HG03064 (cell line): ENCODE results near the gene MYO3B.
"Not testable (repeated sequence)": the region's sequence is repeated elsewhere in the genome, so short reads cannot be mapped to it uniquely, and the experiment has no call there.

Experiments used
- ATAC-seq: cut with Tn5 transposase; IDR thresholded peaks from one replicate; pipeline ENCODE4 v1.9.1; 2021; ENCODE audit warnings: low read depth; ENCODE audit not compliant: unreplicated experiment

Gene MYO3B

DNA sequence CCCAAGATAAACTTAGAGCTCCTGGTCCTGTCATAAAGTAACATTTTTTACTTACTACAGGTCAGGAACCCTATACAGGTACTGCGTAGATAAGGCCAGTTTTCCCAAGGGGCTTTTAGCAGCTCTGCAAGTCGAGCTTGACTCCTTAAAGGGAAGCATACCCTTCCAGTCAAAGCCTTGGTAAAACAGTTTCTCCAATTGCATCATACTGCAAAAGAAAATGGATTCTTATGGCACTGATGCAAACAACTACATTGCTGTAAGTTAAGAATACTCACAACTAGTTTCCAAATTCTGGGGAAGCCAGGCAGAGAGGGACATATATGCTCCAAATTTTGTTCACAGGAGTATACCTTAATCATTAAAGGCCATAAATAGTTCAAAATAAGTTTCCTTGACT is 31.0 kb downstream of the MYO3B start:
- ATAC-seq = no peak

DNA sequence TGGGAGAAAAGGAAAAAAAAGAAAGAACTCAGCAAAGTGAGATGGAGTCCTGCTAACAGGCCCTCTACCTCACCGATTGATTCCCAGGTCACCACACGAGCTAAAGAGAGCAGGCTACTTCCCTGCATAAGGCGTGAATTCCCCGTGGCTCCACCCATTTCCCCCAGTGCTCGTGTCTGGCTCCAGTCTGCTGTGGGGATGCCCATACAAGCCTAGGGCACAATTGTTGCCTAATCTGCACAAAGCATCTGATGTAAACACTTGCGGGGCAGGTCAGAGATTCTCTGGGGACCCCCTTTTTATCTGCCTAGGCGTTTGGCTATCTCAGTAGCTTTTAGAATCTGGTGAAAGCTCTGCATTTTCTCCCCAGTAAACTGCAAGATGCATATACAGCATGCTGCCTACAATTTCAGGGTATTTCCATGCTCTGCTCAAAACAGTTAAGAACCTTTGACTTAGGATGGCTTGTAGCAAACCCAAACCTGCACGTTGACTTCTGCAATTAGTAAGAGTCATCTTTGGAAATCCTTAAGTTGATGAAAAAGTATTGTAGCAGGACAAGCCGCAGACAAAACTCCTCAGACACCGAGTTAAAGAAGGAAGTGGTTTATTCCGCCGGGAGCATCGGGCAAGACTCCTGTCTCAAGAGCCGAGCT is 34.8 kb downstream of the MYO3B start:
- no peak for ATAC-seq

DNA sequence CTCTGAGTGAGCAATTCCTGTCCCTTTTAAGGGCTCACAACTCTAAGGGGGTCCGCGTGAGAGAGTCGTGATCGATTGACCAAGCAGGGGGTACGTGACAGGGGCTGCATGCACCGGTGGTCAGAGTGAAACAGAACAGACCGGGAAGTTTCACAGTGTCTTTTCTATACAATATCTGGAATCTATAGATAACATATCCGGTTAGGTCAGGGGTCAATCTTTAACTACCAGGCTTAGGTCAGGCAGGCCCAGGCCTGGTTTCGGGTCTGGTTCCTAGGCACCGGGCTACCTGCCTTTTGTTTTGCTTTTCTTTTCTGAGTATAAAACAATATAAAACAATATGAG is 35.3 kb downstream of the MYO3B start:
- not testable (repeated sequence) for ATAC-seq

DNA sequence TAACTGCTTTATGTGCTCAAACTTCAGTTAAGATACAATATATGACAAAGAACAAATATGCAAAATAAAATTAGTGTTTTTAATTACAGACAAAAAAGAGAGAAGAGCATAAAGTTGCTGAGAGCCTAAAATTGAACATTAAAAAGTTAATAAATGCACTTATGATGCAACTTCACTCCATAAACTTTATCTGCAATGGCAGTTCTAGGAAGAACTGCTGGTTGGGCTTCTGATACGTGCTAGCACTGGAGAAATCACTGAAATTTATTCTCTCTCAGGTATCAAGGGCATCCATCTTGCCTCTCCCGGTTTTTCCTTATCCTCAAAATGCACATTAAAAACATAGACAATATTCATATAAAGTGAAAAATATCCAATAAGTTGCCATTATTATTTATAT is 35.7 kb downstream of the MYO3B start:
- no peak for ATAC-seq

DNA sequence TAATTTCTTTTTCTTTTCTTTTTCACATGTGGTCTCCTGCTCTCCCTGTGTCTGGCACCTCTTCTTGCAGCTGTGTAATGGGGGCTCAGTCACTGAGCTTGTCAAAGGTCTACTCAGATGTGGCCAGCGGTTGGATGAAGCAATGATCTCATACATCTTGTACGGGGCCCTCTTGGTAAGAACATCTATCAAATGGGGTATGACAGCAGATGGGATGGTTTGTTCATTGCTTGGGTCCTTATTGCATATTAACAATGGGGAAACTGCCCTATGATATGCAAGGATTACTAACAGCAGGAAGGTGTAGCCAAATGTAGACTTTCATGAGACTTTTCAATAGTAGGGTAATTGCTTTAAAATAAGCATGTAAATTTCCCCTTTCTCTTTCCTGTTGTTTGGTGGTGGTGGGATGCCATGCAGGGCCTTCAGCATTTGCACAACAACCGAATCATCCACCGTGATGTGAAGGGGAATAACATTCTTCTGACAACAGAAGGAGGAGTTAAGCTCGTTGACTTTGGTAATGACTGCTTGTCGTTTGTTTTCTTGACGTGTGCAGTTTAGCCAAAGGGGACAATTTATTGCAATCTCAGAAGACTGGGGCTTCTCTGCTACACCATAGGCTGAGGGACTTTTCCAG is 36.5 kb downstream of the MYO3B start:
- ATAC-seq = no peak

DNA sequence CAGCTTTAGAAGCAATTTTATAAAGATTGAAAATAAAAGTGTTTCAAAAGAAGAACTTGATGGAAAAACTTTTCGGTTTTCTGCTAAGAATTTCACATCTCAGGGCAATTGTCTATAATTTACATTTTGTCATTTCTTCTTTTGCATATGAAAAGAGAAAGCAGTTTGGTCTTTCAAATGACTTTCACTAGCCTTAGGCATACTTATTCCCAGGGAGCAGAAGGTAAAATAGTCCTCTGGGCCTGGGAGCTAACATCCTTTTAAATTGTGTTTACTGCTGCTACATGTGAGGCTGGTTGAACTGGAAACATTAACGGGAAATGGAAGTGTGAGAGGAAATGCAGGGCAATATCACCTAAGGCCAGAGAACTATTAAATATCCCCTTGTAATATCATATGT is 37.1 kb downstream of the MYO3B start:
- ATAC-seq = no peak

DNA sequence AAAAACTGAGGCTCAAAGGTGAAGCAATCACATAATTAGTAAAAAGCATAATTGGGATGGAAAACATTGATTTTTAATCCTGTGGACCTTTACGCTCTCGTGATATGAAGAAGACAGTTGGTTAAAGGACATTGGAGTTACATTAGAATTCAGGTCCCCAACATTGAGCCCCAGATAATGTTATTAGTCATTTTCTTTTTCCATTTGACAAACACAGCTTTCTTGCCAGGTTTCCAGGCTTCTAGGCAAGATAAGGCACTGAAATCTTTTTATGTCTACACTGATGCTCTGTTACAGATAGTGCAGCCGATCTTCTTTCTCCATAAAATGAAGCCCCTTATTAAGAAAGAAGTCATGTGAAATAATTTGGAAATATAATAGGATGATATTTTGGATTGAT is 38.5 kb downstream of the MYO3B start:
- ATAC-seq = no peak

DNA sequence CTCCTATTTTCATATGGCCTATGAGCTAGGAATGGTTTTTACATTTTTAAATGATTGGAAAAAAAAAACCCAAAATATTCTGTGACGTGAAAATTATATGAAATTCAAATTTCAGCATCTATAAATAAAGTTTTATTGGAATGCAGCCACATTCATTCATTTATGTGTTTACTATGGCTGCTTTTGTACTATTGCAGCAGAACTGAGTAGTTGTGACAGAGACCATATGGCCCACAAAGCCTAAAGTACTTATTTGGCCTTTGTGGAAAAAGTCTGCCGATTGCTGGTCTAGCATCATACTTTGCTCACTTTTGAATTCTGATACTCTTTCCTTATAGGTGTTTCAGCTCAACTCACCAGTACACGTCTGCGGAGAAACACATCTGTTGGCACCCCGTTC is 39.0 kb downstream of the MYO3B start:
- ATAC-seq = no peak

DNA sequence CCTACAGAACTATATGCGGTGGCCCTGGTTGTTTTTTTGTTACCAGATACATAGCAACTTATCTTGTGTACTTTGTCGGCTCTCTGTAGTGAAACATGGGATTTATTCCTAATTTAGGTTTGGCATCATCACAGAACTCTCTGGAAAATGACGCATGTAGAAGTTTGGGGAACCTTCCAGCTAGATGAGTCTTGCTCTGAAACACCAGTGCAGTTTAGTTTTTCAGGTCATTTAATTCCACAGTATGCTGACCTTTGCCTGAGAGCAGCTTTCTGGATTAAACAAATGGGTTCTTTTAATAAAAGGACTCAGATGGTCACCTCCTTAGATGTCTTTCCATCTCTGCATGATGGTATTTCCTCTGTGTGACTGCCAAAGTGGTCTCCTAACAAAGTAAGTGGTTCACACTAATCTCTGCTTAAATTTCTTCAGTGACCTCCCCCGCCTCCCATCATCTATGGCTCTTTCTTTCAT is 39.9 kb downstream of the MYO3B start:
- ATAC-seq = no peak

DNA sequence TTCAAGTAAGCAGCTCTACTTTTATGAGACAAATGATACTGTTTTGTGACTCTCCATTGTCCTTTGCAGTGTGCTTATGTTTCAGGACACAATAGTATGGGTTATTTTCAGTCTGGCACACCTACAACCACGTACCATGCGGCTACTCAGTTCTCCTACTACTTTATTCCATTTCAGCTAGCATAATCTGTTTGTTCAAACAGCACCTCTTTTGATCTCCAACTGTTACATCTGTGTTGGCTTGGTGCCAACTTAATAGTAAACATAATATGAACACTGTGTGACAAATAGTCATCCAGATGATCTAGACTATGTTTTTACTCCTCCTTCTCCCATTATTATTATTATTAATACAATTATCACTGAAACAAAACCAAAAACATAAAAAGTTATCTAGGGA is 40.5 kb downstream of the MYO3B start:
- no peak for ATAC-seq

DNA sequence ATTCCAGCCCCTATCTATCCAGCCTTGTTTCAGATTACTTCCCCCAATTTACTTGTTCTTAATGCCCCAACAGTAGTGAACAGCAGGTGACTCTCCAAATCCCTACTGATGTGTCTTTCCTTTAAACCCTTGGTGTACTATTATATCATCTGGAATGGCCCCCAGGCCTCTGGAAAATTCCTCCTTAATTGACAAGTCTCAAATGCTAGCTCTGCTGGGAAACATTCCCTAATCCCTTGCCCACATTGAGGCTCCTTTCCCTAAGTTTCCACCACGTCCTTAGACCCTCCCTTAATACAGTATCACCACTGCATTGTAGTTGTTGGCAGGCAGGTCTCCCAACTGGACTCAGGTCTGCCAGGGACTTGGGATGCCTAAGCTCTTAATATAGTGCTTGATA is 41.0 kb downstream of the MYO3B start:
- ATAC-seq = no peak

DNA sequence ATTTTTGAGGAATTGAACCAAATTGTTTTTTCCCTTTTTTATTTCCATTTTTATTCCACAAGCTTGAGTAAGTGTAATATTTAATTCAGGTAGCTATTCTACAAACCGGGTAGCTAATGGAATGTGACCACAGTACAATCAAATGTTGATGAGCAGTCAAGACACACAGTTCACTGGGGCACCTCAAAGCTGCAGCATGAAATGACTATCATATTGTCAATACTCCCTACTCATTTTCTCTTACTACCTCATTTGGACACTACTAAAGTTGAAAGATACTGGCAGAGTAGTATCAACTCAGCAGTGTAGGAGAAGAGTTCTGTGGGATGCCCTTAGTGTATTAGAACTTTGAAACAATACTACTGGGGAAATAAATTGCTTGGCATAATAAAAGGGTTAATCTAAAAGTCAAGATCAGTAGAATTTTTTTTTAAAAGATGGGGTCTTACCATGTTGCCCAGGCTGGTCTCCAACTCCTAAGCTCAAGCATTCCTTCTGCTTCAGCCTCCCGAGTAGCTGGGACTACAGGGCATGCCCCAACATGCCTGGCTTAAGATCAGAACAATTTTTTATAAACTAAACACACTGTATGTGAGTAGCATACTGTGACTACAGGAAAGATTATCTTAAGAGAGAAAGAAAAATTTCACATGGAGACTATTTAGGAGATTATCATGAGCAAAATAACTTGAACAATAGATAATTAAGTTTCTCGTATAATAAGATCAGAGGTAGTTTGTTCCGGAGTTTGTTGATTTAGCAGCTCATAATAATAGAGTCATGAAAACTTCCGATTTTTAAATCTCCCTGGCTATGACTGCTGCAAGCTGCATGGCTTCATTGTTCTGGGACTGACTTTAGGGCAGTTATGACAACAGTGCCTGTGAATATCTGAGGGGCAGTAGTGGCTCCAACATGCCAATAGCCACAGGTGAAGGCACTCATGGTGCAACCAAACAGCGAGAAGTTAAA is 43.7 kb downstream of the MYO3B start:
- no peak for ATAC-seq

DNA sequence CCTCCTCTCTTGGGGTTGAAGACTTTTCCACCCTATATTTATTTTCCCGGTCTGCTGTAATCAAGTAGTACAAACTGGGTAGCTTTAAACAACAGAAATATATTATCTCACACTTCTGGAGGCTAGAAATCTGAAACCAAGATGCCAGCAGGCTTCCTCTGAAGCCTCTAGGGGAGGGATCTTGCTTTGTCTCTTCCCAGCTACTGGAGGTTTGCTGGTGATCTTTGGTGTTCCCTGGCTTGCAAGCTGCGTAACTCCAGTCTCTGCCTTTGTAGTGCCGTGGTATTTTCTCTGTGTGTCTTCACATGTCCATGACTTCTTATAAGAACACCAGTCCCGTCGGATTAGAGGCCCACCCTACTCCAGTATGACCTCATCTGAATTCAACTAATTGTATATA is 44.4 kb downstream of the MYO3B start:
- no peak for ATAC-seq

DNA sequence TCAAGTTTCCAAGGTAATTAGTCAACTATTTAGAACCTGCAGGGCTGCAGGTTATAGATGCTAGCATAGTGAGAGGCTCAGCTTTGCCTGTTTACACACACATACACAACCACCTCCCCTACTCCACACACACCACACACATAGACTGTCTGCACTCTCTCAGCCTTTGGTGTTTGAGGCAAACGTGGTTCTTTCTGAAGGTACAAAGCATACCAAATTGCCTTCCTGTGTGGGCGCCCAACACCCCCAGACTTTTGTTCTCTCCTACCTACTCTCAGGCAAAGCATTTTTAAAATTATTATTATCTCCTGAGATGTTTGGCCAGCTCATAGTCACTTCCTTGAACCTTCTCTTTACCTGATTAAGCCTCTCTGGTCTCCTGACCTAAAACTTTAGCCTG is 44.9 kb downstream of the MYO3B start:
- no peak for ATAC-seq

DNA sequence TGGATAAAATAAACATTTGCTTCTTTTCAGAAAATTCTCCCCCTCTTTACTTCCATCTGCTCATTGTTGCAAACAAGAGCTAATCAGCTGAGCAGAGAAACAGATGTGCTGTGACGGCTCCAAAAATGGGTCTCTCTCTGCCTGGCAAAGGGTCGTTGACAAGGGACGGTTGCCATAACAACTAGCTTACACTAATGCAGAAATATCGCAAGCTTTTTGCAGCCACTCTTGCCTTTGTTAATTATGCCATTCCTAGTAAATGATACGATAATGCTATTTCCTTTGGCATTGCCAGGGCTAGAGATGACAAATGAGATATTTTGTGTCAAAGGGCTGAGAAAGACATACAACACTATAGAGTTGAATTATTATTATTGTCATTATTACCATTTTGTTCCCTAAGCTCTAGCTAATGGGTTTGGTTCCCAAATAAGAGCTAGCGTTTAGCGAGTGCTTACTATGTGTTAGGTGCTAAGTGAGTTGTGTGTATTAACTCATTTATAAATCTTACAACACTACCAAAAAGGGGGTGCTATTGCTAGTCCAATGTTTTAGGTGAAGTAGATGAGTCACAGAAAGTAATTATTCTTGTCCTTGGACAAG is 46.8 kb downstream of the MYO3B start:
- no peak for ATAC-seq

DNA sequence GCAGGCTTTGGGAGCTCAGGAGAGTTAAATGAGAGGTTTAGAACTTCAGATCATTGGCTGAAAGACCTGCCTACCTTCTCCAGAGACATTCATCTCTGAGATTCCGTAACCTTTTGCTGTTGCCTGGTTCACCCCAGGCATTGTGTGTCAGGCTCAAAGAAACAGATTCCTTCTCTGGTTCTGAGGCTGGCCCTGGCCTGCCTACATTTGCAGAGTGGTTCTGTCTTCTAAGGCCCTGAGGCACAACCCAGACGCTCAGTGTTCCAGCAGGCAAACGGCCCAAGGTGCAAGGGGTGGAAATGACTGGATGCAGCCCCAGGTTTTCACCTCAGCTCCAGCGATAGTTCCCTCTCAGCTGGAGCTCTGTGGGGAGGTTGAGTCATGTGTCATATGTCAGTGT is 48.3 kb downstream of the MYO3B start:
- ATAC-seq = no peak

DNA sequence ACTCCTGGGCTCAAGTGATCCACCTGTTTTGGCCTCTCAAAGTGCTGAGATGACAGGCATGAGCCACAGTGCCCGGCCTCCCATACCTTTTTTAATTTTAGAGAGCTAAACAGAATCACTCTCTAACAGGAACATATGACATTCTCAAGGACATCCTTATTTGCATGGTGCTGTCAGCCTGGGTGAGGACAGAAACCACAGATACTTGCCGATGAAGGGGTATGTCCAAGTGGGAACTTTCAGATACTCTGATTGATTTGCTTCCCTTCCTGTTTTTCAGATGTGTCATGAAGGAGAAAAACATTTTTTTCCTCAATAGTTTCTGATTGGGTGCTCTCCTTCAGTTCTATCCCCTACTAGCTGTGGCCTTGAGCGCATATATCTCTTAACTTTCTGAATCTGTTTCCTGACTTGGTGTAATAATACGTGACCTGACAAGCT is 49.6 kb downstream of the MYO3B start:
- peak; percentile 72 for ATAC-seq

DNA sequence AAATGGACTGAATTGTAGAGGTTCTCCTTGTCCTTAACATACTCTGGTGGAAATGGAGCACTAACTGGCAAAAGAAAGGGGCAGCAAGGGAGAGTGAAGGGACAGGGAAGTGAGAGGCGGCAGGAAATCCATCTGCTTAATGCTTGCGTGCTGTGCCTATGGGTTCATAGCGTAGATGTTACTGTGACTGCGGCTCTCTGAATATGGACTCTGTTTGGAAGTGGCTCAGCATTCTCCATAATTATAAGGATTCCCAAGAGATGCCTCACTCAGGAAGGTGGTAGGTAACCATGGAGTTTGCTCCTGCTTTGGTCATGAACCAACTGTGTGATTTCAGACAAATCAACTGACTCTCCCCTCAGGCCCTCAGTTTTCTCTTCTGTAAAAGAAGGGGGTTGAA is 50.0 kb downstream of the MYO3B start:
- ATAC-seq = no peak

DNA sequence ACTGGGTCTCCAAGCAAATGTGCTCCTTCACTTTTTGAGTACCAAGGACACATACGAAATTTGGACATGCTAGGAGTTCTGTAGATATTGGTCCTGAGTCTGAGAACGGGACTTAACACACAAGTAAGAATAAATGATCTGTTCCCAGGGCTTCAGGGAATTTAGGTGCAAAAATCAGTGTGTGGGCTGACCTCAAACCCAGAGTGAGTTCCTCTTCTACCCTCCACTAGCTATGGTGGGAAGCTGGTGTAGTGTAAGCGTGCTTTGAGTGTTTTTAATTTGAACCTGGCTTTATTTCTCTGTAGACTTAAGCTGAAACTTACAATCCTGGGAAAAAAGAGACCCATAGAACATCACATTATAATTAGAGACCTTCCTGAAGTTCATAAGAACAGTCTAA is 50.5 kb downstream of the MYO3B start:
- ATAC-seq = no peak

DNA sequence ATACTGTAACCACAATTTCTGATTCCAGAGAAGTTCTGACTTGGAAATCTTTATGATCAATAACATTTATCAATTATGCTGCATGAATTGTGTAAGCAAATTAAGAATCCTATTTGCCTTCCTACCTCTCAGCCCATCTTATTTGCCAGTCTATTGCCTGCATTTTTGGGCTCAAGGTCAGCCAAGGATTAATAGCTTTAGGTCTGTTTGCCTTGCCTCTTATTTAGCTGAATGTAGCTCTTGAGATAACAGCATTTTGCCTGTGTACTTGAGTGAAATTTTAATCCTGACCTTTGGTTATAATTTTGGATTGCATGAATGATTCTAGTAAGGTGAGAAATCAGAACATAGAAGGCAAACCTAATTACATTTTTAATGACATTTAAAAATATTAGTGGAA is 51.2 kb downstream of the MYO3B start:
- ATAC-seq = no peak

DNA sequence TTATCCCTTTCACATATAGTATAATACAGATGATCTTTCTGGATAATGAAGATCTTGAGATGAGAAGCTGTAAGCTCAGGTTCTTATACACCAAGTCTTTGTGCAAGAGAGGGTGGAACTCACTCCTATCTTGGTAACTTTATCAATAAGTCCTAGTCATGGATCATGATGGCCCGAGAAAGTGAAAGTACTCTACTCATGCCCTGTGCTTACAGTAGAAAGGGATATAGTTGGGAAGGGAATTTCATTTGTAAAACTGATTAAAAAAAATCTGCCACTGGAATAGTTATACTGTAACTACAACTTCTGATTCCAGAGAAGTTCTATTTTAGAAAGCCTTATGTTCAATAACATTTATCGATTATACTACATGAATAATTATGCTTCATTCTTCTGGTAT is 51.8 kb downstream of the MYO3B start:
- no peak for ATAC-seq
